Measurements from ENCODE around the gene PPP1CB. TPM values are rescaled to one million over a fixed set of nuclear protein-coding genes. Genes with fewer than 3 reads are reported as not detected.

Gene PPP1CB
- total RNA-seq, 2 donors from 2014 or later: 63.3 to 139 TPM

DNA sequence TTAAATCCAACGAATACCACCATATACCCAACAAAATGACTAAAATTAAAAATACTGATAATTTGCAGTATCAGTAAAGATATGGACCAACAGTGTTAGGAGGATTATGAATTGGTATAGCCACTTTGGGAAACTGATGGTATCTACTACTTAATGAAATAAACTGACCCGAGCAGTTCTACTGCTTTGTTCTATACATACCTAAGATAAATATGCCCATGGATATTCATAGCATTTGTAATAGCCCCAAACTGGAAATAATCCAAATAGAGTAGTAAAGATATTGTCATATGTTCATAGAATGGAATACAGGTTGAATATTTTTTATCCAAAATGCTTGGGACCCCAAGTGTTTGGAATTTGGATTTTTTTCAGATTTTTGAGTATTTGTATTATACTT is 20.7 kb downstream of the PPP1CB start:
- no peak for ATAC-seq
- no peak overlapping the region for H3K4me3 ChIP-seq

DNA sequence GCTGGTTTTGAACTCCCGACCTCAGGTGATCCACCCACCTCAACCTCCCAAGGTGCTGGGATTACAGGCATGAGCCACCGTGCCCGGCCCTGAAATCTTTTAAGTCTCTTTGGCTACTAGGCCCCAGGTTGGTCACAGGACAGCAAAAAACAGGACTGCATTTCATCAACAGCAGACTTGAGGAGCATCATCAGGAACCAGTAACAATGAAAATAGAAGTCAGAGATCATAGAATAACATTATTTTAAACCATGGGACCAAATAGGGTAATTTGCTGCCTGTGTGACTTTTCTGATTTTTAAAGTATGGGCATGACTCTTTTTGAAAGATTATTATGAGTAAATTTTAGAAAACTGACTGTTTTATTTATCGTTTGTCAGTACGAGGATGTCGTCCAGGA is 24.8 kb downstream of the PPP1CB start:
- Histone ChIP-seq H3K36me3 (replicated peaks in 1 of 2; ENCODE audit: insufficient read depth in 1 of 2, low read depth in 2 of 2) (peaks cover 9 to 15% of the 10 kb centered on the region in 2 donors), H3K27me3 (no peaks in the 10 kb centered on the region), H3K4me1 (peaks cover 38% of the 10 kb centered on the region), H3K4me3 (no peak overlapping the region), H3K27ac (no peak overlapping the region), H3K9me3 (no peaks in the 10 kb centered on the region)
- WGBS, 2 donors: 85 to 87% methylated on average over 6 of the region's 6 CpGs
- intact Hi-C loops (cut with DNase I): no loop called here
- DNase-seq: no peak
- no peak for ATAC-seq
- TF ChIP-seq POLR2A (IDR thresholded peaks at IDR 0.05): no peak
- TF ChIP-seq, protein P1, sequence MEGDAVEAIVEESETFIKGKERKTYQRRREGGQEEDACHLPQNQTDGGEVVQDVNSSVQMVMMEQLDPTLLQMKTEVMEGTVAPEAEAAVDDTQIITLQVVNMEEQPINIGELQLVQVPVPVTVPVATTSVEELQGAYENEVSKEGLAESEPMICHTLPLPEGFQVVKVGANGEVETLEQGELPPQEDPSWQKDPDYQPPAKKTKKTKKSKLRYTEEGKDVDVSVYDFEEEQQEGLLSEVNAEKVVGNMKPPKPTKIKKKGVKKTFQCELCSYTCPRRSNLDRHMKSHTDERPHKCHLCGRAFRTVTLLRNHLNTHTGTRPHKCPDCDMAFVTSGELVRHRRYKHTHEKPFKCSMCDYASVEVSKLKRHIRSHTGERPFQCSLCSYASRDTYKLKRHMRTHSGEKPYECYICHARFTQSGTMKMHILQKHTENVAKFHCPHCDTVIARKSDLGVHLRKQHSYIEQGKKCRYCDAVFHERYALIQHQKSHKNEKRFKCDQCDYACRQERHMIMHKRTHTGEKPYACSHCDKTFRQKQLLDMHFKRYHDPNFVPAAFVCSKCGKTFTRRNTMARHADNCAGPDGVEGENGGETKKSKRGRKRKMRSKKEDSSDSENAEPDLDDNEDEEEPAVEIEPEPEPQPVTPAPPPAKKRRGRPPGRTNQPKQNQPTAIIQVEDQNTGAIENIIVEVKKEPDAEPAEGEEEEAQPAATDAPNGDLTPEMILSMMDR (IDR thresholded peaks at IDR 0.05): no peak

More for the DNA sequence above, 20.7 kb downstream of the PPP1CB start:
- intact Hi-C loops (cut with DNase I): no loop called here
- no peaks in the 10 kb centered on the region for H3K27me3 ChIP-seq
- no peak for TF ChIP-seq POLR2A (IDR thresholded peaks at IDR 0.05)
- TF ChIP-seq, protein P1 (IDR thresholded peaks at IDR 0.05): no peak
- H3K36me3 ChIP-seq (replicated peaks in 1 of 2; ENCODE audit: insufficient read depth in 1 of 2, low read depth in 2 of 2): no peaks in the 10 kb centered on the region
- WGBS, 2 donors: 68 to 79% methylated on average over 2 of the region's 2 CpGs
- no peak for DNase-seq
- no peaks in the 10 kb centered on the region for H3K9me3 ChIP-seq
- no peak overlapping the region for H3K27ac ChIP-seq
- peaks cover 50% of the 10 kb centered on the region for H3K4me1 ChIP-seq

DNA sequence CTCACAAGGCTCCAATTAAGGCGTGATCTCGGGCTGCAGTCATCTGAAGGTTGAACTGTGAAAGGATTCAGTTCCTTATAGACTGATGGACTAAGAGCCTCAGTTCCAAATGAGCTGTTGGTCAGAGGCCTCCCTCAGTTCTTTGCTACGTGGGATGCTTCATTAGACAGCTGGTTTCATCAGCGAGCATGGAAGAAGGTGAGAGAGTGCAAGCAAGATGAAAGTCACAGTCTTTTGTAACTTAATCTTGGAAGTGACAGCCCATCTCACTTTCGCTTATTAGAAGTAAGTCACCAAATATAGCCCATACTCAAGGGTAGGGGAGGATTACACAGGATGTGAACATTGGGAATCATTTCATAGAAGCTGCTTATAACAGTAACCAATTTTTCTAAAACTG is 26.8 kb downstream of the PPP1CB start:
- H3K4me1 ChIP-seq: peaks cover 23% of the 10 kb centered on the region
- H3K9me3 ChIP-seq: no peaks in the 10 kb centered on the region
- ATAC-seq (no peak), DNase-seq (no peak)
- intact Hi-C loops (cut with DNase I): no loop called here
- H3K36me3 ChIP-seq (replicated peaks in 1 of 2; ENCODE audit: insufficient read depth in 1 of 2, low read depth in 2 of 2): peaks cover 14 to 23% of the 10 kb centered on the region in 2 donors
- no peak overlapping the region for H3K27ac ChIP-seq
- no peaks in the 10 kb centered on the region for H3K27me3 ChIP-seq
- 90 to 92% methylated on average over 5 of the region's 5 CpGs for WGBS, 2 donors
- TF ChIP-seq, protein P1 (IDR thresholded peaks at IDR 0.05): no peak
- no peak for TF ChIP-seq POLR2A (IDR thresholded peaks at IDR 0.05)
- H3K4me3 ChIP-seq: no peak overlapping the region

DNA sequence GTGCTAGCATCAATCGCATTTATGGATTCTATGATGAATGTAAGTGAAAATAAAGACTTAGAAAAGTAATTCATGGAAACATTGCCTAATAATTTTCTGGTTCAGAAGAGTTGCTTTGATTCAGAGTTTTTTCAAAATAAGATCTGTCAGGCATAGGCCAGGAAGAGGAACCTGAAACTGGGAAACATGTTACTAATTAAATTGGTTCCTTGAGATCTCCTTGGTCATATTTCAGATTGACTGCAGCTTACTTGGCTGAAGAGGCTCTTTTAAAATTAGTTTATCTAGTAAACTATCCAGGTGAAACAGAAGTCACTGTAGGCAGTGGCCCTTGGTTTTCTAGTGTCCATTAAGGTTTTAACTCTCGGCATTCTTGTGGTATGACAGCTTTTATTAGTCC is 27.4 kb downstream of the PPP1CB start:
- no peaks in the 10 kb centered on the region for H3K9me3 ChIP-seq
- intact Hi-C loops (cut with DNase I): no loop called here
- H3K27ac ChIP-seq: no peak overlapping the region
- DNase-seq (no peak), ATAC-seq (no peak)
- H3K4me3 ChIP-seq: no peak overlapping the region
- peaks cover 14 to 25% of the 10 kb centered on the region in 2 donors for H3K36me3 ChIP-seq (replicated peaks in 1 of 2; ENCODE audit: insufficient read depth in 1 of 2, low read depth in 2 of 2)
- WGBS, 2 donors: 91 to 98% methylated on average over 2 of the region's 2 CpGs
- no peaks in the 10 kb centered on the region for H3K27me3 ChIP-seq
- TF ChIP-seq POLR2A (IDR thresholded peaks at IDR 0.05): no peak
- TF ChIP-seq, protein P1 (IDR thresholded peaks at IDR 0.05): no peak
- H3K4me1 ChIP-seq: peaks cover 19% of the 10 kb centered on the region

DNA sequence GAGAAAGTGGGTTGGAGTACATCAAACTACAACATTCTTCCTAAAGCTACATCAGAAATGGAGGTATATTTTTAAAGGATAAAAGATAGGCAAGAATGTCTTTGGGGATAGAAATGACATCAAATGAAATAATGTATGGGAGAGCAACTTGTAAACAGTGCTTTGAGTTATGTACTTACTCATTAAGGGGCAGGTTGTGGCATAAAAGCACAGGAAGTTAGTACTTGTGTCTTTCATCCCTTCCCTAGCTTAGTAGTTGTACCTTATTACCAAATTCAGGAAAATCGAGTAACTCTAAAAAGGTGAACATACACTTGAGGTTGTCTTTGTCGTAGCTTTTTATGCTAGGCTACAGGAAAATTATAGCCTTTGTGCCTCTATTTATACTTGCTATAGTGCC is 28.9 kb downstream of the PPP1CB start:
- intact Hi-C loops (cut with DNase I): no loop called here
- no peak for ATAC-seq
- H3K4me3 ChIP-seq: no peak overlapping the region
- H3K4me1 ChIP-seq: peaks cover 16% of the 10 kb centered on the region
- H3K27me3 ChIP-seq: no peaks in the 10 kb centered on the region
- no peak for DNase-seq
- peaks cover 14 to 33% of the 10 kb centered on the region in 2 donors for H3K36me3 ChIP-seq (replicated peaks in 1 of 2; ENCODE audit: insufficient read depth in 1 of 2, low read depth in 2 of 2)
- no peak for TF ChIP-seq POLR2A (IDR thresholded peaks at IDR 0.05)
- TF ChIP-seq, protein P1 (IDR thresholded peaks at IDR 0.05): no peak
- WGBS, 2 donors: 74 to 83% methylated on average over 2 of the region's 2 CpGs
- H3K9me3 ChIP-seq: no peaks in the 10 kb centered on the region
- H3K27ac ChIP-seq: no peak overlapping the region
